HG03196 (cell line): Measurements from ENCODE around the gene RACK1.

Source experiments
- ATAC-seq: cut with Tn5 transposase; IDR thresholded peaks from one replicate; pipeline ENCODE4 v1.9.1; 2021; ENCODE audit not compliant: unreplicated experiment

The RACK1 gene

GRCh38 chr5:181198905-181199519 lies 44.7 kb downstream of the RACK1 start:
- peak; percentile 53 for ATAC-seq

GRCh38 chr5:181198106-181198685 lies 45.5 kb downstream of the RACK1 start:
- no peak for ATAC-seq

- no peak for ATAC-seq
Observed at GRCh38 chr5:181197326-181197951, 46.3 kb downstream of the RACK1 start.

- ATAC-seq: no peak
Observed at GRCh38 chr5:181195249-181195761, 48.4 kb downstream of the RACK1 start.

- no peak for ATAC-seq
Observed at GRCh38 chr5:181194489-181195248, 49.0 kb downstream of the RACK1 start.

GRCh38 chr5:181193656-181194055 lies 50.0 kb downstream of the RACK1 start:
- ATAC-seq: no peak

GRCh38 chr5:181192337-181193046 lies 51.2 kb downstream of the RACK1 start:
- ATAC-seq: no peak

GRCh38 chr5:181191526-181192336 lies 52.0 kb downstream of the RACK1 start:
- ATAC-seq: peak; percentile 50

GRCh38 chr5:181190711-181191525 lies 52.8 kb downstream of the RACK1 start:
- ATAC-seq: no peak

GRCh38 chr5:181189962-181190710 lies 53.6 kb downstream of the RACK1 start:
- ATAC-seq: no peak

GRCh38 chr5:181189363-181189961 lies 54.2 kb downstream of the RACK1 start:
- ATAC-seq: no peak

- no peak for ATAC-seq
Observed at GRCh38 chr5:181188700-181189362, 54.9 kb downstream of the RACK1 start.

GRCh38 chr5:181187500-181188213 lies 56.0 kb downstream of the RACK1 start:
- no peak for ATAC-seq

- ATAC-seq: no peak
Observed at GRCh38 chr5:181186986-181187499, 56.7 kb downstream of the RACK1 start.
